Measurements from ENCODE around the gene CGGBP1. TPM values are rescaled to one million over a fixed set of nuclear protein-coding genes. Genes with fewer than 3 reads are reported as not detected.
A peak's percentile ranks its signal among the peaks of the same experiment; 100 is the strongest.

CGGBP1 gene, protein sequence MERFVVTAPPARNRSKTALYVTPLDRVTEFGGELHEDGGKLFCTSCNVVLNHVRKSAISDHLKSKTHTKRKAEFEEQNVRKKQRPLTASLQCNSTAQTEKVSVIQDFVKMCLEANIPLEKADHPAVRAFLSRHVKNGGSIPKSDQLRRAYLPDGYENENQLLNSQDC
- total RNA-seq = 100 to 1,000 TPM; 106 to 111 TPM

DNA sequence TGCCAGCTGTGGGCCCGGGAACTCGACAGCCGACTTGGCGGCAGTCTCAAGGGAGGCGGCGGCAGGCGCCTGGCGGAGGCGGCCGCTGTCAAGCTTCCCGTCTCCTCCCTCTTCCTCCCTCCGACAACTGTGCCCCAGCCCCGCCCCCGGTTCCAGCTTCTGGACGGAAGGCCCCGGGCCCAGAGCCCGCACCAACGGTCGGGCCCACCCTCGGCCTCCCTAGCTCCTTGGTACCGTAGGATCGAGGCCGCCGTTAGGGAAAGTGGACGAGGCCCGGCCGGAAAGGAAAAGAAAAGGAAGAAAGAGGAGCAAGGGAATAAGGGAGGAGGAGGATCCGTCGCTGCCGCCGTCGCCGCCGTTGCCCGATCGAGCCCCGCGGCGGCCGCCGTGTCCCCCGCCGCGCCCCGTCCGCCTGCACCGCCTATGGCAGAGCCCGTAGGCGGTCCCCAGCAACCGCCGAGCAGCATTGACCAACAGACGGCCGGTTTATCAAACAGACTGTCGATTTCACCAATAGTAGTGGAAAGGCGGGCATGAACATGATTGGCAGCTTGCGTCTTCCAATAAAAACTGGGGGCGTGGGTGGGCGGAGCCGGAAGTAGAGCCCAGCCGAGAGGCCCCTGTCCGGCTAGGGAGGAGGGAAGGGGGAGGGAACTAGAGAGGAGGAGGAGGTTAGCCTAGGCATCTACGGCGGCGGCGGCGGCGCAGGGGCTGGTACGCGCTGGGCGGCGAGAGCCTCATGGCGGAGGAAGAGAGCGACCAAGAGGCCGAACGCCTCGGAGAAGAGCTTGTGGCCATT, at the start of gene CGGBP1, which contains the start of gene ZNF654:
Gene CGGBP1, minus strand, starts transcription at position 425 of the 799 bp plus-strand sequence. CDS start 3,029 bp downstream, outside the sequence.
Gene ZNF654, plus strand, starts transcription at position 675 of the 799 bp plus-strand sequence. Its CDS starts 65 bp downstream, at position 740.
- Mint-ChIP-seq H3K36me3 (peaks cover 28% of the 10 kb centered on the region), H3K9me3 (no peaks in the 10 kb centered on the region), H3K4me3 (peak within 1 kb of the TSS; percentile 97), H3K4me1 (peaks cover 28% of the 10 kb centered on the region), H3K27me3 (no peaks in the 10 kb centered on the region), H3K27ac (peak within 1 kb of the TSS; percentile 94)
- DNase-seq (peak; percentile 96), ATAC-seq (ENCODE audit: low read depth) (peak; percentile 96)
- POLR2A ChIA-PET = interaction anchor here (0.8 to 2.3 kb wide), 12 partner anchors 9 to 832 kb away, joined by 3 to 65 read pairs (median 4); partner anchors contain the start of genes C3orf38 and CHMP2B

DNA sequence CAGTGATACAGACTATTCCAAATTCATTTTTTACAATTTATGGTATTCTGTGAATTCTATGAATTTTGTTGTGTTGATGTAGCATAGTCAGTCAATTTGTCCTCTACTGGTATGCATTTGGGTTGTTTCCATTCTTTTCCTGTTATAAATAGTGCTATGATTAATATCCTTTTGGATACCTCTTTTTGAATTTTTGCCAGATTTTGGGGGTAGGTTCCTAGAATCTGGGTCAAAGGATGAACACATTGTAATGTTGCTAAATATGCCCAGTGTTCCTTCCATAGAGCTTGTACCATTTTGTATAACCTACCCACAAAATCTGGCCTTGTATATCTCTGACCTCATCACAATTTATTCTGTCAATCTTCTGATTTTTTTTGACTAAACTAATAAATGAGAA, 46.5 kb upstream of the CGGBP1 start:
- DNase-seq (no peak), ATAC-seq (ENCODE audit: low read depth) (no peak)
- Mint-ChIP-seq H3K27ac (no peak overlapping the region), H3K27me3 (no peaks in the 10 kb centered on the region), H3K4me1 (peaks cover 16% of the 10 kb centered on the region), H3K9me3 (peaks cover 4% of the 10 kb centered on the region), H3K36me3 (peaks cover 36% of the 10 kb centered on the region), H3K4me3 (no peak overlapping the region)
- POLR2A ChIA-PET = interaction anchor here (1.4 kb wide), 1 partner anchor 47 kb away, joined by 5 read pairs; the partner anchor contains the start of genes CGGBP1 and ZNF654

DNA sequence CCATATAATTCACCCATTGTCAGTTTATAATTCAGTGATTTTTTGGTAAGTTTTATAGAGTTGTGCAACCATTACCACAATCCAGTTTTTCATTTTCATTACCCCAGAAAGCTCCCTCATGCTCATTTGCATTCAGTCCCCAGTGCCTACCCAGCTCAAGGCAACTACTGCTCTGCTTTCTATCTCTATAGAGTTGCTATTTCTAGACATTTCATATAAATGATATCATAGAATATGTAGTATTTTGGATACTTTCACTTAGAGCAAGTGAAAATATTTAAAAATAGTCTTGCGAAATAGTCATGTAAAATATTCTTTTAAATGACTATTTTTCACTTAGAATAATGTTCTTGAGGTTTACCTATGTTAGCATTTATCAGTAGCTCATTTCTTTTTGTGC, 42.3 kb upstream of the CGGBP1 start:
- Mint-ChIP-seq H3K4me3 (no peak overlapping the region), H3K27ac (no peak overlapping the region), H3K4me1 (peaks cover 13% of the 10 kb centered on the region), H3K36me3 (peaks cover 54% of the 10 kb centered on the region), H3K27me3 (no peaks in the 10 kb centered on the region), H3K9me3 (peaks cover 11% of the 10 kb centered on the region)
- no peak for ATAC-seq (ENCODE audit: low read depth)
- POLR2A ChIA-PET = no interaction called here
- no peak for DNase-seq

DNA sequence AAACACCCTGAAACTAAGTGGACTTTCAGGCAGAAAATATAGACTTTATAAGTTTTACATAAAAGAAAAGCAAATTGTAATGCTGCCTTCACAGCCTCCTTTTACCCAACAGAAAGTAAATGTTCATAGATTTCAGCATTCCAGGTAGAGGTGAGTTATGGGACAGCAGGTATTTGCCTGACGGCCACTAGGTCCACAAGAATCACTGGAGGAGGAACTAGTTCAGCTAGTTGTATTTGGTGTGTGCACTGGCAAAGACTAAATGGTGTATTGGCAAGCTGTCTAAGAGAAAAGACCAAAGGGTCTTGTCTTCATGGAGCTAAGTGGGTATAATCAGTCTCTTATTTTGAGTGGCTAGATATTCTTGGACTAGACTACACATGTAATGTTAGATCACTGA, 34.5 kb upstream of the CGGBP1 start:
- no peak for ATAC-seq (ENCODE audit: low read depth)

DNA sequence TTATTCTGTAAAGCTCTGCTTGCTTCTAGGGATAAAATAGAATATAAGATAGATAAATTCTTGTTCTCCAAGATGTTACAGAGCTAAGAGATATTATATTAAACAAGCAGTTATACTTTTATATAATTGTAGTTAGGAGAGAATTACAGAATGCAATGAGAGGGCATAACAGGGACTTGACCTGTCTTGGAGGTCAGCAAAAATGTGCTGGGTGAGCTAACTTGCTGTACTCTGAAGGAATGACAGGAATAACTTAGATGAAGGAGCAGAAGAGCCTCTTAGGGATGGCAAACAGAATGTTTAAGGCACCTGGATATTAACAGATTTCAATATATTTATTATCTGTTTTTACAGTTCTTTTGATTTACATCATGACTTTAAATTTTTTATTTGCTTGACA, 33.5 kb upstream of the CGGBP1 start:
- H3K27ac Mint-ChIP-seq = no peak overlapping the region
- ATAC-seq (ENCODE audit: low read depth) = no peak
- no peak overlapping the region for H3K4me3 Mint-ChIP-seq
- no peaks in the 10 kb centered on the region for H3K27me3 Mint-ChIP-seq
- H3K4me1 Mint-ChIP-seq = peaks cover 7% of the 10 kb centered on the region
- POLR2A ChIA-PET = no interaction called here
- H3K36me3 Mint-ChIP-seq = peaks cover 60% of the 10 kb centered on the region
- no peak for DNase-seq
- peaks cover 8% of the 10 kb centered on the region for H3K9me3 Mint-ChIP-seq

More for the DNA sequence above, 34.5 kb upstream of the CGGBP1 start:
- Mint-ChIP-seq H3K27me3 (no peaks in the 10 kb centered on the region), H3K9me3 (peaks cover 10% of the 10 kb centered on the region), H3K27ac (no peak overlapping the region), H3K4me1 (peaks cover 7% of the 10 kb centered on the region), H3K36me3 (peaks cover 67% of the 10 kb centered on the region), H3K4me3 (no peak overlapping the region)
- POLR2A ChIA-PET = no interaction called here
- no peak for DNase-seq

DNA sequence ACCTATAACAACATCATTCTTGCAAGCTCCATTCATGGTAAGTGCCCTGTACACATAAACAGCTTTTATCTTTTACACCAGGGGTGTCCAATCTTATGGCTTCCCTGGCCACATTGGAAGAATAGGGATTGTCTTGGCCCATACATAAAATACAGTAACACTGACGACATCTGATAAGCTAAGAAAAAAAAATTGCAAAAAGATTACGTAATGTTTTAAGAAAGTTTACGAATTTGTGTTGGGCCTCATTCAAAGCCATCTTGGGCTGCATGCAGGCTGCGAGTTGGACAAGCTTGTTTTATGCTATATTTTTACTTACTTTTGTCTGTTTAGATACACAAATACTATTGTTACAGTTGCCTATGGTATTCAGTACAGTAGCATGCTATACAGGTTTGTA, 31.9 kb upstream of the CGGBP1 start:
- Mint-ChIP-seq H3K27me3 (no peaks in the 10 kb centered on the region), H3K27ac (no peak overlapping the region), H3K4me3 (no peak overlapping the region), H3K4me1 (peaks cover 4% of the 10 kb centered on the region), H3K36me3 (peaks cover 55% of the 10 kb centered on the region), H3K9me3 (peaks cover 4% of the 10 kb centered on the region)
- DNase-seq (no peak), ATAC-seq (ENCODE audit: low read depth) (no peak)
- POLR2A ChIA-PET = interaction anchor here (1.1 kb wide), 1 partner anchor 59 kb away, joined by 3 read pairs; no protein-coding TSS in a partner anchor

DNA sequence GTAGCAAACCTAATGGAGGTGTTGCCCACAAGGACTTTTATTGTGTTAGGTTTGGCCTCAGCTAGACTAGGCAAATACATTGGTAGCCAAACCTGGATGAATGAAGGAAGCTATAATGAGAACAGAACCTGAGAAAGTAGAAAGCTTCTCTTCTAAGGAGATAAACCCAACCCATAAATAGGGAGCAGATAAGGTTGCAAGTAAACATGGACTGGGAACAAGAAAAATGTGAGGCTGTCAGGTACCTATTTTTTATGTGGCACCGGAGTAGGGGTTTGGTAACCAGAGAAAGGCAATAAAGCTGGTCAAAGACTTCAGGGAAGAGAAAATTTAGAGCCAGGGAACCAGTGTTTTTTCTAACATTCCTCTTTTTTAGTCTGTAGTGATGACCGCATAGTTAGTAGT, 25.3 kb upstream of the CGGBP1 start:
- H3K36me3 Mint-ChIP-seq = peaks cover 38% of the 10 kb centered on the region
- H3K4me3 Mint-ChIP-seq = no peak overlapping the region
- ATAC-seq (ENCODE audit: low read depth) (no peak), DNase-seq (no peak)
- H3K27ac Mint-ChIP-seq = no peak overlapping the region
- H3K9me3 Mint-ChIP-seq = no peaks in the 10 kb centered on the region
- H3K27me3 Mint-ChIP-seq = no peaks in the 10 kb centered on the region
- peaks cover 6% of the 10 kb centered on the region for H3K4me1 Mint-ChIP-seq
- POLR2A ChIA-PET = interaction anchor here (1.9 kb wide), 1 partner anchor 25 kb away, joined by 5 read pairs; the partner anchor contains the start of genes CGGBP1 and ZNF654

DNA sequence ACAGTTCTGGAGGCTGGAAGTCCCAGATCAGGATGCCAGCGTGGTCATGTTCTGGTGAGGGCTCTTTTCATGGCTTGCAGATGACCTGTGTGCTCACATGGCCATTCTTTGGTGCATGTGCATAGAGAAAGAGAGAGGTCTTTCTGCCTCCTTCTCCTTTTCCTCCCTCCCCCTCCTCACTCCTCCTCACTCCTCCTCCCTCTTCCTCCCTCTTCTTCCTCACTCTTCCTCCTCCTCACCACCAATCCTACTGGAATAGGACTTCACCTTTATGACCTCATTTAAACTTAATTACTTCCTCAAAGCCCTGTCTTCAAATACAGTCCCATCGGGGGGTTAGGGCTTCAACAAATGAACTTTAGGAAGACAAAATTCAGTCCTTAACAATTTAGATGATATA, 24.0 kb upstream of the CGGBP1 start:
- no peak for DNase-seq
- Mint-ChIP-seq H3K36me3 (peaks cover 37% of the 10 kb centered on the region), H3K4me1 (peaks cover 10% of the 10 kb centered on the region), H3K4me3 (no peak overlapping the region), H3K27me3 (no peaks in the 10 kb centered on the region), H3K27ac (no peak overlapping the region), H3K9me3 (no peaks in the 10 kb centered on the region)
- POLR2A ChIA-PET = interaction anchor here (1.9 kb wide), 1 partner anchor 24 kb away, joined by 5 read pairs; the partner anchor contains the start of genes CGGBP1 and ZNF654
- no peak for ATAC-seq (ENCODE audit: low read depth)

DNA sequence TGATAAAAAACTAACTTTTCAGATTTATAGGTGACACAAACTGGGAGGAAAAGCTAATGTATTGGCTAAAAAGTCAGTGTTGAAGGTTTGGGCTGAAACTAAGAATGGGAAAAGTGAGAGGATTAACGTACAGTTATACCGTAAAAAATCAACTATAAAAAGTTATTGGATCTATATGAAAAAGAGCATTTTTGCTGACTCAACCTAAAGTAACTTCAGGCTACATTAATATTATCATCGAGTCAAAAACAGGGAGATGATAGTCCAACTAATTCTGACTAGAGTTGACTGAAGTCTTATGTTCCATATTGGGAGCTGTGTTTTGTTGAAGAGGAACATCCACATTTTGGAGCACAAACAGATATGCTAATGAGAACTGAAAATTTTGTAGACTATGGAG, 20.1 kb upstream of the CGGBP1 start:
- Mint-ChIP-seq H3K4me1 (peaks cover 16% of the 10 kb centered on the region), H3K4me3 (no peak overlapping the region), H3K9me3 (no peaks in the 10 kb centered on the region), H3K27me3 (no peaks in the 10 kb centered on the region), H3K36me3 (peaks cover 24% of the 10 kb centered on the region), H3K27ac (no peak overlapping the region)
- no peak for ATAC-seq (ENCODE audit: low read depth)
- POLR2A ChIA-PET = no interaction called here
- no peak for DNase-seq

DNA sequence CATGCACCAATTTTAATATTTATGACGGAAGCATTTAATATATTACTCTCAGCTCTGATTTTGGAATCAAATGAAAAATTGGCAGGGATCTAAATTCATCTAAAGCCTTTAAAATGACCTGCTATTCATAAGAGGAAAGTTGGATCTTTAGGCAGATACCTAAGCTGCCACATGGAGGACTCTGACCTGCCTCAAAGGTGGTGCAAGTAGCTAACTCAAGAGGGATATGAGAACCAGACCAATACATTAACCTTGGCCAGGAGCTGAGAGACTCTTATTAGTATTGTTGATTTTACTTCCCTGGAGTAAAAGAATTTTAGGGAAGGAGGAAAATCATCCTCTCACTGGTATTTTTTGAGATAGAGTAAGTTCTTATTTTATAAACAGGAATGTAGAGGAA, 17.9 kb upstream of the CGGBP1 start:
- H3K36me3 Mint-ChIP-seq = peaks cover 28% of the 10 kb centered on the region
- H3K4me3 Mint-ChIP-seq = no peak overlapping the region
- POLR2A ChIA-PET = no interaction called here
- no peak overlapping the region for H3K27ac Mint-ChIP-seq
- no peak for ATAC-seq (ENCODE audit: low read depth)
- DNase-seq = no peak
- H3K4me1 Mint-ChIP-seq = peaks cover 13% of the 10 kb centered on the region
- no peaks in the 10 kb centered on the region for H3K27me3 Mint-ChIP-seq
- no peaks in the 10 kb centered on the region for H3K9me3 Mint-ChIP-seq

DNA sequence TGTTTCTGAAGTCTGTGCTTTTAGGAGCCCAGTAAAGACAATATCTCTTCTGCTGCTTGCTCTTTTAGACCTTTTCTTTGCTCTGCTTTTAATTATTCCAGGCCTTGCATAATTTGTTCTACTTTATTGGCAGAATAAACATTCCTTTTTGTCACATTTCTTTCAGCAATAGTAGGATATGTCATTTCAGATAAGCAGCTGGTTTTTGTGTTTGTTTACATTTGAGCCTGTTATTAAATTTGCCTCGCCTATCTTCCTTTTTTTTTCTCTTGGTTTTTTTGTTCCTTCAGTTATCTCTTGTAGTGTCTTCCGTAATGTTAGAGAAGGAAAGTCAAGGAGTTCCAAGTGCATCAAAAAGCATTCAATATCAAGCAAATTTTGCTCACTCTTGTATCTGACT, 16.7 kb upstream of the CGGBP1 start:
- POLR2A ChIA-PET = no interaction called here
- ATAC-seq (ENCODE audit: low read depth) = no peak
- Mint-ChIP-seq H3K27ac (no peak overlapping the region), H3K4me3 (no peak overlapping the region), H3K36me3 (peaks cover 32% of the 10 kb centered on the region), H3K27me3 (no peaks in the 10 kb centered on the region), H3K9me3 (peaks cover 3% of the 10 kb centered on the region), H3K4me1 (peaks cover 13% of the 10 kb centered on the region)
- no peak for DNase-seq

DNA sequence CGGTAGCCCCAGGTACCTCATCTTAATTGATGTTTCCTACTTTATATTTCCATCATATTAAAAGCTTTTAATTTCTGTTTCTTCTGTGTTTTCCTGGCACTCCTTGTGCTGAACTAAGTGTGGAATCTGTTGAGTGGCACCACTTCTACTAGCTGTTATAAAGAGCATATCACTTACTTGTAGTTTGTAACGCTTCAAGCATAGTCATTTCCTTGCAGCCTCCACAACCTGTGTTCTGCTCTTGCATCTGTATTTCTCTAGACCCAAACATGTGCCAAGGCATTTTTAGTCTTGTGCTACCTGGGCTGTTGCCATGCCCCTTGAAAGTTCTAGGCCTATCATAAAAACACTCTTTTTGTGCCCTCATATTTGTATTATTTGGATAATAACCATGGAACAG, 16.3 kb upstream of the CGGBP1 start:
- ATAC-seq (ENCODE audit: low read depth) (no peak), DNase-seq (no peak)
- Mint-ChIP-seq H3K27ac (no peak overlapping the region), H3K4me3 (no peak overlapping the region), H3K36me3 (peaks cover 34% of the 10 kb centered on the region), H3K4me1 (peaks cover 13% of the 10 kb centered on the region), H3K27me3 (no peaks in the 10 kb centered on the region), H3K9me3 (peaks cover 3% of the 10 kb centered on the region)
- POLR2A ChIA-PET = no interaction called here

DNA sequence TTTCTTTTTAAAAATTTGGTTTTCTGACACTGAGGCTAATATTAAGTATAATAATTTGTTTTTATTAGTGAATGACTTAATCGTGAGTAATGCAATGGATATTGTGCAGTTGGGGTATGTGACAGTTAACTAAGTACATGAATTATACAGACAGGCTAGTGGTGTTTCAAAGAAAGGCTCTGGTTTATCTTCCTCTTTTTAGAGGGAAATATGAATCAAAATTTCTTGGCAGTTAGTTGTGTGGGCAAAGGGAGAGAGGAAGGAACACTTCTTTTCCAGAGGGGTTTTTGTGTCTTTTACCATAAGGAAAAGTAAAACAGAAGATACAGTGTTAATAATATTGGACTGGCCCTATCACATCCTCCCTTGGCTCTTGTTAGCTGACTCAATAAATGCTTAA, 2.9 kb upstream of the CGGBP1 start:
- Mint-ChIP-seq H3K36me3 (peaks cover 24% of the 10 kb centered on the region), H3K4me3 (peak overlapping the region; percentile 66), H3K4me1 (peaks cover 24% of the 10 kb centered on the region), H3K27ac (no peak overlapping the region), H3K9me3 (no peaks in the 10 kb centered on the region), H3K27me3 (no peaks in the 10 kb centered on the region)
- no peak for ATAC-seq (ENCODE audit: low read depth)
- no peak for DNase-seq
- POLR2A ChIA-PET = interaction anchor here (0.6 kb wide), 1 partner anchor 56 kb away, joined by 5 read pairs; no protein-coding TSS in a partner anchor
